Measurements from ENCODE around the gene RAB25.

Gene RAB25

GRCh38 chr1:156048663-156049258 lies 12.2 kb upstream of the RAB25 start:
- Mint-ChIP-seq H3K4me3 (no peak overlapping the region), H3K36me3 (ENCODE audit: low read depth) (peaks cover 9% of the 10 kb centered on the region)

GRCh38 chr1:156050376-156050775 lies 10.6 kb upstream of the RAB25 start:
- Mint-ChIP-seq H3K4me1 (ENCODE audit: low read depth) (peaks cover 13% of the 10 kb centered on the region), H3K4me3 (no peak overlapping the region), H3K9me3 (no peaks in the 10 kb centered on the region), H3K27me3 (ENCODE audit: low read depth) (no peaks in the 10 kb centered on the region), H3K27ac (no peak overlapping the region), H3K36me3 (ENCODE audit: low read depth) (peaks cover 9% of the 10 kb centered on the region)

More at GRCh38 chr1:156048663-156049258, 12.2 kb upstream of the RAB25 start:
- H3K9me3 Mint-ChIP-seq = no peaks in the 10 kb centered on the region
- H3K27me3 Mint-ChIP-seq (ENCODE audit: low read depth) = no peaks in the 10 kb centered on the region
- H3K4me1 Mint-ChIP-seq (ENCODE audit: low read depth) = peaks cover 19% of the 10 kb centered on the region
- H3K27ac Mint-ChIP-seq = no peak overlapping the region

- H3K4me3 Mint-ChIP-seq = peak overlapping the region; percentile 28
- H3K36me3 Mint-ChIP-seq (ENCODE audit: low read depth) = peaks cover 9% of the 10 kb centered on the region
- H3K4me1 Mint-ChIP-seq (ENCODE audit: low read depth) = peaks cover 16% of the 10 kb centered on the region
- no peaks in the 10 kb centered on the region for H3K9me3 Mint-ChIP-seq
- H3K27ac Mint-ChIP-seq = no peak overlapping the region
- H3K27me3 Mint-ChIP-seq (ENCODE audit: low read depth) = no peaks in the 10 kb centered on the region
Measured at GRCh38 chr1:156051011-156051725, 9.8 kb upstream of the RAB25 start.

GRCh38 chr1:156052862-156053767 lies 7.8 kb upstream of the RAB25 start:
- no peaks in the 10 kb centered on the region for H3K27me3 Mint-ChIP-seq (ENCODE audit: low read depth)
- H3K4me1 Mint-ChIP-seq (ENCODE audit: low read depth) = peaks cover 18% of the 10 kb centered on the region
- H3K9me3 Mint-ChIP-seq = no peaks in the 10 kb centered on the region
- H3K27ac Mint-ChIP-seq = peak overlapping the region; percentile 92
- peaks cover 11% of the 10 kb centered on the region for H3K36me3 Mint-ChIP-seq (ENCODE audit: low read depth)
- peak overlapping the region; percentile 93 for H3K4me3 Mint-ChIP-seq

- Mint-ChIP-seq H3K27ac (peak within 1 kb of the TSS; percentile 92), H3K4me1 (ENCODE audit: low read depth) (peaks cover 18% of the 10 kb centered on the region), H3K36me3 (ENCODE audit: low read depth) (peaks cover 13% of the 10 kb centered on the region), H3K27me3 (ENCODE audit: low read depth) (no peaks in the 10 kb centered on the region), H3K9me3 (no peaks in the 10 kb centered on the region), H3K4me3 (peak within 1 kb of the TSS; percentile 93)
Measured at GRCh38 chr1:156053768-156054499, 7.0 kb upstream of the RAB25 start, which contains the start of gene UBQLN4. UBQLN4 (minus strand) TSS chr1:156053798; CDS start chr1:156053701, 97 bp downstream.

GRCh38 chr1:156054500-156055280 lies 6.3 kb upstream of the RAB25 start, which contains the start of gene LAMTOR2:
LAMTOR2 (plus strand) TSS chr1:156054782; CDS start chr1:156054890, 108 bp downstream.
- H3K4me3 Mint-ChIP-seq = peak within 1 kb of the TSS; percentile 86
- no peaks in the 10 kb centered on the region for H3K9me3 Mint-ChIP-seq
- H3K27me3 Mint-ChIP-seq (ENCODE audit: low read depth) = no peaks in the 10 kb centered on the region
- peaks cover 18% of the 10 kb centered on the region for H3K4me1 Mint-ChIP-seq (ENCODE audit: low read depth)
- H3K27ac Mint-ChIP-seq = peak within 1 kb of the TSS; percentile 85
- H3K36me3 Mint-ChIP-seq (ENCODE audit: low read depth) = peaks cover 11% of the 10 kb centered on the region

- peak overlapping the region; percentile 36 for H3K27ac Mint-ChIP-seq
- H3K4me1 Mint-ChIP-seq (ENCODE audit: low read depth) = peaks cover 18% of the 10 kb centered on the region
- no peaks in the 10 kb centered on the region for H3K9me3 Mint-ChIP-seq
- no peaks in the 10 kb centered on the region for H3K27me3 Mint-ChIP-seq (ENCODE audit: low read depth)
- peak overlapping the region; percentile 86 for H3K4me3 Mint-ChIP-seq
- peaks cover 5% of the 10 kb centered on the region for H3K36me3 Mint-ChIP-seq (ENCODE audit: low read depth)
Measured at GRCh38 chr1:156055281-156056048, 5.5 kb upstream of the RAB25 start.

GRCh38 chr1:156056326-156056849 lies 4.6 kb upstream of the RAB25 start:
- peaks cover 18% of the 10 kb centered on the region for H3K4me1 Mint-ChIP-seq (ENCODE audit: low read depth)
- no peaks in the 10 kb centered on the region for H3K9me3 Mint-ChIP-seq
- H3K4me3 Mint-ChIP-seq = no peak overlapping the region
- peaks cover 5% of the 10 kb centered on the region for H3K36me3 Mint-ChIP-seq (ENCODE audit: low read depth)
- H3K27ac Mint-ChIP-seq = no peak overlapping the region
- H3K27me3 Mint-ChIP-seq (ENCODE audit: low read depth) = no peaks in the 10 kb centered on the region

- Mint-ChIP-seq H3K27ac (no peak overlapping the region), H3K36me3 (ENCODE audit: low read depth) (peaks cover 3% of the 10 kb centered on the region), H3K4me1 (ENCODE audit: low read depth) (peaks cover 13% of the 10 kb centered on the region), H3K4me3 (no peak overlapping the region), H3K27me3 (ENCODE audit: low read depth) (peaks cover 3% of the 10 kb centered on the region), H3K9me3 (no peaks in the 10 kb centered on the region)
Measured at GRCh38 chr1:156062189-156062588, 1.2 kb downstream of the RAB25 start.

- no peak overlapping the region for H3K27ac Mint-ChIP-seq
- no peaks in the 10 kb centered on the region for H3K9me3 Mint-ChIP-seq
- H3K36me3 Mint-ChIP-seq (ENCODE audit: low read depth) = no peaks in the 10 kb centered on the region
- peaks cover 13% of the 10 kb centered on the region for H3K4me1 Mint-ChIP-seq (ENCODE audit: low read depth)
- H3K27me3 Mint-ChIP-seq (ENCODE audit: low read depth) = peaks cover 3% of the 10 kb centered on the region
- H3K4me3 Mint-ChIP-seq = no peak overlapping the region
Measured at GRCh38 chr1:156063997-156064285, 3.0 kb downstream of the RAB25 start.

GRCh38 chr1:156064615-156065014 lies 3.7 kb downstream of the RAB25 start:
- H3K27ac Mint-ChIP-seq = no peak overlapping the region
- no peak overlapping the region for H3K4me3 Mint-ChIP-seq
- H3K4me1 Mint-ChIP-seq (ENCODE audit: low read depth) = peaks cover 13% of the 10 kb centered on the region
- no peaks in the 10 kb centered on the region for H3K9me3 Mint-ChIP-seq
- no peaks in the 10 kb centered on the region for H3K36me3 Mint-ChIP-seq (ENCODE audit: low read depth)
- peaks cover 3% of the 10 kb centered on the region for H3K27me3 Mint-ChIP-seq (ENCODE audit: low read depth)

- Mint-ChIP-seq H3K9me3 (no peaks in the 10 kb centered on the region), H3K27me3 (ENCODE audit: low read depth) (peaks cover 6% of the 10 kb centered on the region), H3K4me1 (ENCODE audit: low read depth) (peaks cover 13% of the 10 kb centered on the region), H3K27ac (no peak overlapping the region), H3K4me3 (no peak overlapping the region), H3K36me3 (ENCODE audit: low read depth) (no peaks in the 10 kb centered on the region)
Measured at GRCh38 chr1:156065212-156065611, 4.3 kb downstream of the RAB25 start.

GRCh38 chr1:156065871-156066270 lies 4.9 kb downstream of the RAB25 start:
- Mint-ChIP-seq H3K4me1 (ENCODE audit: low read depth) (peaks cover 13% of the 10 kb centered on the region), H3K4me3 (no peak overlapping the region), H3K27me3 (ENCODE audit: low read depth) (peaks cover 7% of the 10 kb centered on the region), H3K27ac (no peak overlapping the region), H3K9me3 (no peaks in the 10 kb centered on the region), H3K36me3 (ENCODE audit: low read depth) (no peaks in the 10 kb centered on the region)
